Bronchial epithelial cell (primary cell): ENCODE results near the gene PCYT2. TPM values are rescaled to one million over a fixed set of nuclear protein-coding genes. Genes with fewer than 3 reads are reported as not detected.
A peak's percentile ranks its signal among the peaks of the same experiment; 100 is the strongest.

Experiments
- DNase-seq: peaks from one replicate; pipeline ENCODE4 v3.0.0-alpha.2; 2010; ENCODE audit warnings: low read depth
- FAIRE-seq: peaks from 2 replicates; lab custom pipeline; 2011; peaks lifted over from hg19 to GRCh38; lab: Jason Lieb, UNC
- H3K27me3 ChIP-seq: 2 replicates; pipeline ENCODE4 v1.5.1; 2011; ENCODE audit warnings: low read length; ENCODE audit not compliant: control insufficient read depth, insufficient read depth
- H3K36me3 ChIP-seq: 2 replicates; pipeline ENCODE4 v1.5.1; 2011; ENCODE audit warnings: low read length; ENCODE audit not compliant: control insufficient read depth, insufficient read depth
- H3K4me3 ChIP-seq: 2 replicates; pipeline ENCODE4 v1.5.1; 2011; ENCODE audit warnings: mild to moderate bottlenecking, low read depth, low read length, control low read depth
- CTCF ChIP-seq: IDR thresholded peaks from 2 replicates; pipeline ENCODE4 v1.5.1; 2011; ENCODE audit warnings: mild to moderate bottlenecking, moderate library complexity, low read length, control low read depth, inconsistent platforms; ENCODE audit not compliant: insufficient read depth, severe bottlenecking
- total RNA-seq: library from RNA; depleted of rRNA; stranded (reverse); fragments of >200 nt; gene quantifications from 2 replicates; pipeline ENCODE4 v1.2.1, GENCODE V29; 2014

PCYT2 gene
- total RNA-seq, 1 donor from 2014 or later, result 29.5 TPM

- Histone ChIP-seq H3K27me3 (no peaks in the 10 kb centered on the region), H3K4me3 (peak overlapping the region; percentile 64), H3K36me3 (peaks cover 32% of the 10 kb centered on the region)
- no peak for TF ChIP-seq CTCF
- FAIRE-seq (no peak), DNase-seq (no peak)
Observed at GRCh38 chr17:81890447-81891302, 20.5 kb downstream of the PCYT2 start.

GRCh38 chr17:81889602-81890001, 21.6 kb downstream of the PCYT2 start:
- FAIRE-seq (no peak), DNase-seq (no peak)
- peaks cover 36% of the 10 kb centered on the region for H3K36me3 ChIP-seq
- TF ChIP-seq CTCF, result no peak
- H3K27me3 ChIP-seq, result no peaks in the 10 kb centered on the region
- no peak overlapping the region for H3K4me3 ChIP-seq

- no peak for TF ChIP-seq CTCF
- FAIRE-seq, result no peak
- H3K4me3 ChIP-seq, result no peak overlapping the region
- no peak for DNase-seq
- H3K36me3 ChIP-seq, result peaks cover 35% of the 10 kb centered on the region
- H3K27me3 ChIP-seq, result no peaks in the 10 kb centered on the region
Observed at GRCh38 chr17:81888988-81889595, 22.1 kb downstream of the PCYT2 start.

DNA sequence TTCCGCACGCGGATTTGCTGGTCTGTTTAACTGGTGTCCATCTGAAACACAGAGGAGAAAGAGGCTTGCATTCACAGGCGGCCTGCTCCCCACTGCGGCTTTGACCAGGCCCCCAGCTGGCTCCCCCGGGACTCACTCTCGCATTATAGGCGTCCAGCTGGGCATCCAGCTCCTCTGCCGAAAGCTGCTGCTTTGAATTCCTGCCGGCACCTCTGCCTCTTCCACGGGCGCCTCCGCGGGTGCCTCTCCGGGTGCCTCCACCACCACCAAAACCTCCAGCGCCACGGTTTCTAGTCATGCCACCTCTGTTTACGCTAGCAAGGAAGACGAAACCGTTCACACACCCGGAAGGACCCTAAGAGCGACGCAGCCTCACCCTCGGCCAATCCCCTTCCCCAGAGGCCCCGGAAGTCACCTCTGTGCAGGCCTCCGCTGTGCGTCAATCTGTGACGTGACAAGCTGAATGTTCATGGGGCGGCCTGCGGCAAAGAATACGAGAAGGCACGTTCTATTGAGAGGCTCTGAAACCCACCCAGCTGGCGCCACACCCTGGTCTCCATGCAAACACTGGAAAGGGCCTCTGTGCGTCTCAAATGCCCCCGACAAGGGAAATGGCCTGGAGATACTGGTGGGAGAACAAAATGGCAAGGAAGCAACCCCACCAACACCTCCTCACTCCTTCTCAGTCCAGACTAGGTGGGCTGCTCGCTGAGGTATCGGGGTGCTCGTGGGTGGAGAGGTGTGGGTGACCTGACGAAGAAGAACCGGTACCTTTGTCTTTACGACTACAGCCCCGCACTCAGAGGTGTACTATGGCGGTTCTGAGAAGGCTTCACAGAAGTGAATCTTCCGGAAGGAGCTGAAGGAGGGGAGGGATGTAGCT, 22.9 kb downstream of the PCYT2 start:
- Histone ChIP-seq H3K4me3 (no peak overlapping the region), H3K36me3 (peaks cover 33% of the 10 kb centered on the region)
- FAIRE-seq, result no peak

More for the DNA sequence above, 22.9 kb downstream of the PCYT2 start:
- H3K27me3 ChIP-seq, result no peaks in the 10 kb centered on the region
- DNase-seq, result no peak
- no peak for TF ChIP-seq CTCF
